Naive thymus-derived CD8-positive, alpha-beta T cell (primary cell): ENCODE results near the gene HNRNPA2B1. TPM values are rescaled to one million over a fixed set of nuclear protein-coding genes. Genes with fewer than 3 reads are reported as not detected.
"Not testable (repeated sequence)": the region's sequence is repeated elsewhere in the genome, so short reads cannot be mapped to it uniquely, and the experiment has no call there.

Source experiments
- ATAC-seq, 2 donors: fragments of 150-1000 bp; cut with Tn5 transposase in 1 of 2; sonication (Bioruptor Pico), chemical (Tn5 transposase) in 1 of 2; 1 replicate in 1 of 2; 2 replicates in 1 of 2; pipeline ENCODE4 v1.10.0; 2021; ENCODE audit warnings: mild to moderate bottlenecking in 2 of 2, moderate library complexity in 2 of 2
- POLR2A ChIA-PET: fragments of 350-600 bp; sonication (Branson Sonifier 250); formaldehyde crosslinking; loops from one replicate; lab custom pipeline; 2021; ENCODE audit warnings: antibody characterized with exemption; lab: Charles Lee
- DNase-seq, 10 donors: peaks; one replicate each; pipeline versions ENCODE4 v3.0.0 to v3.0.0-alpha.2; 2020 to 2022
- H3K27ac Mint-ChIP-seq, 10 donors: one replicate each; pipeline ENCODE4 v1.8.0; 2020 to 2022; ENCODE audit warnings: mild to moderate bottlenecking in 10 of 10, mixed read lengths in 10 of 10, moderate library complexity in 4 of 10, inconsistent platforms in 1 of 10
- H3K27me3 Mint-ChIP-seq, 5 donors: one replicate each; pipeline ENCODE4 v1.8.0; 2021 to 2022; ENCODE audit warnings: mixed read lengths in 5 of 5
- H3K36me3 Mint-ChIP-seq, 3 donors: one replicate each; pipeline ENCODE4 v1.8.0; 2020 to 2022; ENCODE audit warnings: mixed read lengths in 3 of 3, mild to moderate bottlenecking in 2 of 3, inconsistent platforms in 1 of 3
- H3K4me1 Mint-ChIP-seq, 4 donors: one replicate each; pipeline ENCODE4 v1.8.0; 2021 to 2022; ENCODE audit warnings: mixed read lengths in 4 of 4
- H3K4me3 Mint-ChIP-seq, 10 donors: one replicate each; pipeline ENCODE4 v1.8.0; 2020 to 2022; ENCODE audit warnings: mild to moderate bottlenecking in 10 of 10, mixed read lengths in 10 of 10, moderate library complexity in 6 of 10, inconsistent platforms in 1 of 10
- H3K9me3 Mint-ChIP-seq, 9 donors: one replicate each; pipeline ENCODE4 v1.8.0; 2020 to 2022; ENCODE audit warnings: mixed read lengths in 9 of 9, mild to moderate bottlenecking in 3 of 9, inconsistent platforms in 1 of 9, moderate library complexity in 1 of 9
- polyA plus RNA-seq, 3 donors: library from polyadenylated mRNA; unstranded; fragments of 300-500 nt; fragmentation: Illumina TruSeq; gene quantifications; one replicate each; pipeline ENCODE4 v1.2.3, GENCODE V29; 2021
- total RNA-seq, 8 experiments: library from RNA in 2 of 8; stranded (reverse) in 2 of 8; gene quantifications; one replicate each; pipeline ENCODE4 v1.2.3 and lab custom pipeline; 2021 to 2026

The HNRNPA2B1 gene
- total and polyA plus RNA-seq, 5 experiments from 2014 or later, result 504 to 789 (median 555) TPM

GRCh38 chr7:26169271-26169670 lies 31.3 kb downstream of the HNRNPA2B1 start:
- H3K27me3 Mint-ChIP-seq, result no peaks in the 10 kb centered on the region
- ATAC-seq (no peak), DNase-seq (no peak)
- POLR2A ChIA-PET, result interaction anchor here (1.4 kb wide), 1 partner anchor 8 kb away, joined by 10 read pairs; no protein-coding TSS in a partner anchor
- H3K9me3 Mint-ChIP-seq, result peaks cover 0 to 3% (median 0%) of the 10 kb centered on the region in 9 donors
- H3K27ac Mint-ChIP-seq, result no peak overlapping the region
- no peak overlapping the region for H3K4me3 Mint-ChIP-seq
- H3K4me1 Mint-ChIP-seq, result peaks cover 13 to 21% (median 13%) of the 10 kb centered on the region in 4 donors
- peaks cover 0 to 11% (median 8%) of the 10 kb centered on the region in 3 donors for H3K36me3 Mint-ChIP-seq

DNA sequence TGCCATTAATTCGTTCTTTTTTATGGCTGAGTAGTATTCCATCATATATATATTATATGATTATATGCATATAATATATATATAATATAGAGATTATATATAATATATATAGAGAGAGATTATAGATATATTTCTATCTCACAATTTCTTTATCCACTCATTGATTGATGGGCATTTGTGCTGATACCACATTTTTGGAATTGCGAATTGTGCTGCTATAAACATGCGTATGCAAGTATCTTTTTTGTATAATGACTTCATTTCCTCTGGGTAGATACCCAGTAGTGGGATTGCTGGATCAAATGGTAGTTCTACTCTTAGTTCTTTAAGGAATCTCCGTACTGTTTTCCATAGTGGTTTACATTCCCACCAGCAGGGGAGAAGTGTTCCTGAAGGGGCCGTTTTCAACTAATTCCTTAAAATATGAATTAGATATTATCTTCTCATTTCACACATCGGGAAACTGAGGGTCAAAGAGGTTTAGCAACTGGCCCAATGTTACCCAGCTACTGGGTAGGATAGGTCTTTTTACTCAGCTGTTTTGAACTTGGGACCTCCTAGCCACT lies 32.0 kb downstream of the HNRNPA2B1 start:
- H3K27ac Mint-ChIP-seq, result no peak overlapping the region
- H3K4me1 Mint-ChIP-seq, result peaks cover 8 to 14% (median 13%) of the 10 kb centered on the region in 4 donors
- POLR2A ChIA-PET, result no interaction called here

GRCh38 chr7:26167303-26167934 lies 33.1 kb downstream of the HNRNPA2B1 start:
- DNase-seq (no peak), ATAC-seq (peak; percentile 20 to 49)
- H3K36me3 Mint-ChIP-seq, result peaks cover 0 to 11% (median 8%) of the 10 kb centered on the region in 3 donors
- H3K4me1 Mint-ChIP-seq, result peaks cover 10 to 14% (median 13%) of the 10 kb centered on the region in 4 donors
- H3K27ac Mint-ChIP-seq, result peak overlapping the region in 6 of 10 donors; percentile 39 to 86 (median 50)
- H3K4me3 Mint-ChIP-seq, result peak overlapping the region in 2 of 10 donors; percentile 1 to 2
- peaks cover 0 to 4% (median 0%) of the 10 kb centered on the region in 9 donors for H3K9me3 Mint-ChIP-seq
- POLR2A ChIA-PET, result interaction anchor here (0.7 to 1.7 kb wide), 5 partner anchors 10 to 33 kb away, joined by 3 to 7 read pairs (median 4); partner anchors contain the start of gene NFE2L3
- H3K27me3 Mint-ChIP-seq, result no peaks in the 10 kb centered on the region

More for the DNA sequence above, 32.0 kb downstream of the HNRNPA2B1 start:
- H3K36me3 Mint-ChIP-seq, result peaks cover 0 to 11% (median 8%) of the 10 kb centered on the region in 3 donors
- no peak for DNase-seq
- ATAC-seq, result no peak
- H3K27me3 Mint-ChIP-seq, result no peaks in the 10 kb centered on the region
- H3K9me3 Mint-ChIP-seq, result peaks cover 0 to 4% (median 0%) of the 10 kb centered on the region in 9 donors
- no peak overlapping the region for H3K4me3 Mint-ChIP-seq

DNA sequence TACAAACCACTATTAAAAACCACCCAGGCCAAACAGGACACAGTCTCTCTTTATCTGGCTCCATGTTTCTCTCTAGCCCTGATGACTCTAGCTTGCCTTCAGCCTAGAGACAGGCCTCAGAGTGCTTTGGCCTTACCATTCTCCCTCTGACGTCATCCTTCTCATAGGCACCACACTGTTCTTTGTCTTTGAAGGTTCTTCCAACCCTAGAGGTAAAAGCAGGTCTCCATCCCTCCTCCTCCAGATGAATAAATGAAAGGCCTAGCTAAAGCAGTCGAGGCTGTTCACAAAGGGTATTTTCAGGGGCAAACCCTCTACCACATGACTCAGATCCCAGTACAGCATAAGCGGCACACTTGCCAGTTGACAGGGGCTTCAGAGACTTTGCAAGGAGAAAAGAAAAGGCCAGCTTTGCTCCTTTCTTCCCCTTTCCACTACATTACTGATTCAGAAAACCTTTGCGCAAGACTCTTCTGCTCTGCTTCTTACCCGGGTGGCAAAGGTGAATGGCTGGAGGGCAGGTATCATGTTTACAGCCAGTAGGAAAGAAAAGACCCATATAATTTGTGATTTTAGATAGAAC lies 33.8 kb downstream of the HNRNPA2B1 start:
- Mint-ChIP-seq H3K27me3 (no peaks in the 10 kb centered on the region), H3K4me3 (peak overlapping the region in 4 of 10 donors; percentile 1 to 19 (median 10)), H3K4me1 (peaks cover 10 to 14% (median 13%) of the 10 kb centered on the region in 4 donors), H3K27ac (peak overlapping the region in 7 of 10 donors; percentile 4 to 86 (median 49)), H3K36me3 (peaks cover 0 to 11% (median 8%) of the 10 kb centered on the region in 3 donors), H3K9me3 (peaks cover 0 to 4% (median 0%) of the 10 kb centered on the region in 9 donors)
- DNase-seq, result no peak
- ATAC-seq, result no peak
- POLR2A ChIA-PET, result interaction anchor here (0.6 to 1.7 kb wide), 5 partner anchors 10 to 28 kb away, joined by 3 to 7 read pairs (median 3); partner anchors contain the start of gene NFE2L3

DNA sequence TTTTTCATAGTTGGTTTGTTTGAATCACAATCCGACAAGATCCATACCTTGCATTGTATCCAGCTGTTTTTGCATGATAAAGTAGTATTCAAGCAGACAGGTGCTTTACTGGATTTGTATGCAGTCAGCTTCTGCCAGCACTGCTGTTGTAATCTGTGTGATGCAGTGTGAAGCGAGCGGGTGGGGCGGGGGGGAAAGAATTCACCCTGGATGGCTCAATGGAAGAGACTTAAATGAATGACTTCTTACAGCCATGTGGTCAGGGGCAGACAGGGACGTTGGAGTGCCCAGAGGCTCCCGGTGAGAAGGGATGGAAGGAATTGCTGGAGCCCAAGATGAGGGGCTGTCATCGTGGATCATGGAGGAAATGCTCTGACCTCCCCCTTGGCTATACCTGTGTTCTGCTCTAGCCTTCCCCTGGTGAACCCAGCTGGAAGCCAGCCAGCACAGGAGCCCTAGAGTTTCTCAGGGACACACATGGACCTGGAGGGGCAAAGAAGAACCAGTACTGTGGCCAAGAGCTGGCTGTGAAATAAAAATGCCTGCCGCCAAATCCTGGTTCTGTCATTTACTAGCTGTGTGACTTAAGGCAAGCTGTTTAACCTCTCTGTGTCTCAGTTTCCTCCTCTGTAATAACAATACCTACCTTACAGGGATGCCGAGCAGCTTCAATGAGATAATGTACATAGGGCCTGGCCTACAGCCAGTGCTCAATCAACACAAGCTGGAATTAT lies 34.4 kb downstream of the HNRNPA2B1 start:
- POLR2A ChIA-PET, result interaction anchor here (0.6 to 1.7 kb wide), 3 partner anchors 14 to 29 kb away, joined by 3 to 7 read pairs (median 3); partner anchors contain the start of gene NFE2L3
- peaks cover 10 to 14% (median 13%) of the 10 kb centered on the region in 4 donors for H3K4me1 Mint-ChIP-seq
- H3K27me3 Mint-ChIP-seq, result no peaks in the 10 kb centered on the region
- ATAC-seq (no peak), DNase-seq (no peak)
- H3K9me3 Mint-ChIP-seq, result peaks cover 0 to 4% (median 0%) of the 10 kb centered on the region in 9 donors
- H3K36me3 Mint-ChIP-seq, result peaks cover 0 to 9% (median 7%) of the 10 kb centered on the region in 3 donors
- H3K4me3 Mint-ChIP-seq, result no peak overlapping the region
- peak overlapping the region in 4 of 10 donors; percentile 4 to 86 (median 48) for H3K27ac Mint-ChIP-seq

GRCh38 chr7:26163804-26164203 lies 36.7 kb downstream of the HNRNPA2B1 start:
- not testable (repeated sequence) for H3K9me3 Mint-ChIP-seq, H3K27ac Mint-ChIP-seq, DNase-seq, H3K27me3 Mint-ChIP-seq, ATAC-seq, H3K4me3 Mint-ChIP-seq, H3K36me3 Mint-ChIP-seq
- peaks cover 16 to 21% (median 18%) of the 10 kb centered on the region in 4 donors for H3K4me1 Mint-ChIP-seq
- POLR2A ChIA-PET, result interaction anchor here (1.1 kb wide), 1 partner anchor 10 kb away, joined by 3 read pairs; no protein-coding TSS in a partner anchor

DNA sequence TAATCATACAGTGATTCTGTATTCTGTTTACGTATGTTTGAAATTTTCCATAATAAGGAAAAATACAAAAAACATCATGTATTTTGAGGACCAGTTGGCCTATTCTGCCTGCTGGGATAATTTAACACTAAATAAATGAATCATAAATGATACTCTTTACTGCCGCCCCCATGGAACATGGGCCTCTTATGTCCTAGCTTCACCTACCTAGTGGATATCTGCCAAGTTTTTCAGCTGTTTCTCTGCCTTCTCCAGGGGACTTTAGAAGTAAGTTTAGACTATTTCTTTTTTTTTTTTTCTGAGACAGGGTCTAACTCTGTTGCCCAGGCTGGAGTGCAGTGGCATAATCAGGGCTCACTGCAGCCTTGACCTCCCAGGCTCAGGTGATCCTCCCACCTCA lies 38.1 kb downstream of the HNRNPA2B1 start:
- ATAC-seq (no peak), DNase-seq (no peak)
- H3K4me3 Mint-ChIP-seq, result no peak overlapping the region
- H3K27ac Mint-ChIP-seq, result no peak overlapping the region
- H3K27me3 Mint-ChIP-seq, result no peaks in the 10 kb centered on the region
- H3K4me1 Mint-ChIP-seq, result peaks cover 13 to 29% (median 22%) of the 10 kb centered on the region in 4 donors
- H3K36me3 Mint-ChIP-seq, result no peaks in the 10 kb centered on the region
- H3K9me3 Mint-ChIP-seq, result peaks cover 0 to 5% (median 0%) of the 10 kb centered on the region in 9 donors
- POLR2A ChIA-PET, result interaction anchor here (0.7 kb wide), 1 partner anchor 64 kb away, joined by 3 read pairs; no protein-coding TSS in a partner anchor

DNA sequence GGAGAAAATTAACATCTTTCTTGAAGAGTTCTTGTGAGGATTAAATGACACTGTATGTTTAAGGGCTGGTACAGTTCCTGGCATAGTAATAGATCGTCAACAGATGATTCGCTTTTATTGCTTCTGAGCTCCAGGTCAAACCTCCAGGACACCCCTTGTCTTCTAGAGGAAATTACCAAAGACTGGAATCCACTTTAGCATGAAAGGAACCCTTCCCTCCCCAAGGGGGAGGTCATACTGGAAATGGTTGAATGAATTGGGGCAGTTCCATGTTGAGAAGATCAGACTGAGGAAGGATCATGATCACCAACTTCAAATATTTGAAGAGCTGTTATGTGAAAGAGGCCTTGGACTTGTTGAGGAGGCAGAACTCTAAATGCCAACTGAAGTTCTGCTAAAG lies 39.6 kb downstream of the HNRNPA2B1 start:
- Mint-ChIP-seq H3K36me3 (no peaks in the 10 kb centered on the region), H3K9me3 (peaks cover 0 to 5% (median 0%) of the 10 kb centered on the region in 9 donors), H3K4me3 (no peak overlapping the region), H3K27ac (no peak overlapping the region), H3K4me1 (peaks cover 11 to 33% (median 19%) of the 10 kb centered on the region in 4 donors), H3K27me3 (no peaks in the 10 kb centered on the region)
- POLR2A ChIA-PET, result interaction anchor here (0.8 to 1.9 kb wide), 5 partner anchors 9 to 68 kb away, joined by 3 to 10 read pairs (median 6); partner anchors contain the start of gene NFE2L3
- no peak for DNase-seq
- no peak for ATAC-seq

GRCh38 chr7:26159243-26159642 lies 41.3 kb downstream of the HNRNPA2B1 start:
- Mint-ChIP-seq H3K27me3 (no peaks in the 10 kb centered on the region), H3K27ac (peak overlapping the region in 5 of 10 donors; percentile 0 to 67 (median 4)), H3K4me1 (peaks cover 18 to 50% (median 31%) of the 10 kb centered on the region in 4 donors), H3K9me3 (peaks cover 0 to 3% (median 0%) of the 10 kb centered on the region in 9 donors), H3K36me3 (no peaks in the 10 kb centered on the region), H3K4me3 (no peak overlapping the region)
- ATAC-seq (no peak), DNase-seq (no peak)
- POLR2A ChIA-PET, result interaction anchor here (0.9 to 1.7 kb wide), 2 partner anchors 33 to 36 kb away, joined by 3 to 6 read pairs; no protein-coding TSS in a partner anchor

- Mint-ChIP-seq H3K27me3 (no peaks in the 10 kb centered on the region), H3K27ac (peak overlapping the region in 6 of 10 donors; percentile 9 to 76 (median 26)), H3K4me3 (peak overlapping the region in 1 of 10 donors; percentile 14), H3K9me3 (peaks cover 0 to 3% (median 0%) of the 10 kb centered on the region in 9 donors), H3K4me1 (peaks cover 24 to 63% (median 42%) of the 10 kb centered on the region in 4 donors), H3K36me3 (no peaks in the 10 kb centered on the region)
- POLR2A ChIA-PET, result interaction anchor here (0.8 to 1.7 kb wide), 4 partner anchors 10 to 38 kb away, joined by 3 to 6 read pairs (median 3); no protein-coding TSS in a partner anchor
- DNase-seq (no peak), ATAC-seq (no peak)
Measured at GRCh38 chr7:26157520-26158105, 42.9 kb downstream of the HNRNPA2B1 start.
